Activated effector memory CD4-positive, alpha-beta T cell treated with anti-CD3 and anti-CD28 coated beads, Interleukin-2, amount 50 U/mL, for 16 hours (primary cell): ENCODE measurements around the gene LRRC15.

Experiments
- DNase-seq: peaks from one replicate; pipeline ENCODE4 v3.0.0-alpha.2; 2020

The LRRC15 gene

GRCh38 chr3:194357681-194358080 is 11.9 kb downstream of the LRRC15 start:
- DNase-seq, result no peak

GRCh38 chr3:194355379-194355778 is 14.2 kb downstream of the LRRC15 start:
- no peak for DNase-seq

GRCh38 chr3:194354315-194354714 is 15.2 kb downstream of the LRRC15 start:
- DNase-seq, result no peak

- DNase-seq, result no peak
Observed at GRCh38 chr3:194352667-194353246, 16.8 kb downstream of the LRRC15 start.

GRCh38 chr3:194351952-194352536 is 17.5 kb downstream of the LRRC15 start:
- DNase-seq, result no peak

- no peak for DNase-seq
Observed at GRCh38 chr3:194351080-194351672, 18.4 kb downstream of the LRRC15 start, which contains the start of gene CPN2. TSS of gene CPN2 (minus strand) at chr3:194351328. CDS start at chr3:194342702, 8,626 bp downstream.

GRCh38 chr3:194350726-194351071 is 18.8 kb downstream of the LRRC15 start:
- no peak for DNase-seq

- DNase-seq, result no peak
Observed at GRCh38 chr3:194348354-194348753, 21.2 kb downstream of the LRRC15 start.

GRCh38 chr3:194346621-194347020 is 22.9 kb downstream of the LRRC15 start:
- no peak for DNase-seq

- DNase-seq, result no peak
Observed at GRCh38 chr3:194346035-194346434, 23.5 kb downstream of the LRRC15 start.

- DNase-seq, result peak; percentile 89
Observed at GRCh38 chr3:194344012-194344411, 25.5 kb downstream of the LRRC15 start.

- DNase-seq, result no peak
Observed at GRCh38 chr3:194343561-194343893, 26.0 kb downstream of the LRRC15 start.

GRCh38 chr3:194342861-194343560 is 26.5 kb downstream of the LRRC15 start:
- no peak for DNase-seq

- DNase-seq, result no peak
Observed at GRCh38 chr3:194340757-194341400, 28.7 kb downstream of the LRRC15 start.

- no peak for DNase-seq
Observed at GRCh38 chr3:194339840-194340239, 29.7 kb downstream of the LRRC15 start.

- no peak for DNase-seq
Observed at GRCh38 chr3:194339356-194339755, 30.2 kb downstream of the LRRC15 start.

- no peak for DNase-seq
Observed at GRCh38 chr3:194337965-194338753, 31.4 kb downstream of the LRRC15 start.

- no peak for DNase-seq
Observed at GRCh38 chr3:194336601-194337355, 32.8 kb downstream of the LRRC15 start.

GRCh38 chr3:194333981-194334320 is 35.6 kb downstream of the LRRC15 start:
- no peak for DNase-seq

- peak; percentile 96 for DNase-seq
Observed at GRCh38 chr3:194333212-194333980, 36.1 kb downstream of the LRRC15 start.

- no peak for DNase-seq
Observed at GRCh38 chr3:194332858-194333211, 36.7 kb downstream of the LRRC15 start.
